ENCODE results near the gene TTC31.

TTC31 gene

GRCh38 chr2:74524005-74524404 lies 41.1 kb downstream of the TTC31 start:
- H3K36me3 ChIP-seq (ENCODE audit: control insufficient read depth, insufficient read depth, low read length): no peaks in the 10 kb centered on the region
- no peaks in the 10 kb centered on the region for H3K9me3 ChIP-seq (ENCODE audit: control insufficient read depth, low read length)
- H2AFZ ChIP-seq: no peak overlapping the region
- H3K27ac ChIP-seq: no peak overlapping the region
- TF ChIP-seq CTCF (IDR thresholded peaks at IDR 0.05): no peak
- peaks cover 5% of the 10 kb centered on the region for H3K4me1 ChIP-seq
- H3K4me2 ChIP-seq (ENCODE audit: low read length): no peak overlapping the region
- H3K27me3 ChIP-seq (ENCODE audit: control insufficient read depth, insufficient read depth, low read length): no peaks in the 10 kb centered on the region
- no peak overlapping the region for H3K9ac ChIP-seq
- no peak overlapping the region for H3K4me3 ChIP-seq (ENCODE audit: low read depth, low read length)
- peaks cover 6% of the 10 kb centered on the region for H3K79me2 ChIP-seq

GRCh38 chr2:74524955-74525716 lies 42.3 kb downstream of the TTC31 start:
- Histone ChIP-seq H3K27me3 (ENCODE audit: control insufficient read depth, insufficient read depth, low read length) (no peaks in the 10 kb centered on the region), H3K27ac (no peak overlapping the region), H3K36me3 (ENCODE audit: control insufficient read depth, insufficient read depth, low read length) (no peaks in the 10 kb centered on the region), H3K4me3 (ENCODE audit: low read depth, low read length) (no peak overlapping the region), H2AFZ (no peak overlapping the region), H3K9me3 (ENCODE audit: control insufficient read depth, low read length) (no peaks in the 10 kb centered on the region), H3K9ac (no peak overlapping the region), H3K4me2 (ENCODE audit: low read length) (no peak overlapping the region), H3K79me2 (peaks cover 7% of the 10 kb centered on the region), H3K4me1 (peaks cover 5% of the 10 kb centered on the region)
- TF ChIP-seq CTCF (IDR thresholded peaks at IDR 0.05): no peak

- Histone ChIP-seq H3K79me2 (peaks cover 7% of the 10 kb centered on the region), H3K36me3 (ENCODE audit: control insufficient read depth, insufficient read depth, low read length) (no peaks in the 10 kb centered on the region), H3K9ac (no peak within 1 kb of the TSS), H3K4me2 (ENCODE audit: low read length) (no peak within 1 kb of the TSS), H3K27me3 (ENCODE audit: control insufficient read depth, insufficient read depth, low read length) (no peaks in the 10 kb centered on the region), H3K9me3 (ENCODE audit: control insufficient read depth, low read length) (no peaks in the 10 kb centered on the region), H3K4me3 (ENCODE audit: low read depth, low read length) (no peak within 1 kb of the TSS), H3K27ac (no peak within 1 kb of the TSS), H2AFZ (no peak within 1 kb of the TSS), H3K4me1 (peaks cover 5% of the 10 kb centered on the region)
- TF ChIP-seq CTCF (IDR thresholded peaks at IDR 0.05): no peak
These were observed 43.1 kb downstream of the TTC31 start, which contains the start of gene DQX1 for GRCh38 chr2:74525717-74526648. Gene DQX1 (minus strand): TSS chr2:74526231. CDS start chr2:74525729, 502 bp downstream.

- no peak overlapping the region for H3K9ac ChIP-seq
- H3K4me3 ChIP-seq (ENCODE audit: low read depth, low read length): no peak overlapping the region
- no peak overlapping the region for H2AFZ ChIP-seq
- H3K9me3 ChIP-seq (ENCODE audit: control insufficient read depth, low read length): no peaks in the 10 kb centered on the region
- H3K4me2 ChIP-seq (ENCODE audit: low read length): no peak overlapping the region
- no peaks in the 10 kb centered on the region for H3K36me3 ChIP-seq (ENCODE audit: control insufficient read depth, insufficient read depth, low read length)
- H3K27ac ChIP-seq: no peak overlapping the region
- H3K4me1 ChIP-seq: peaks cover 5% of the 10 kb centered on the region
- H3K79me2 ChIP-seq: peaks cover 7% of the 10 kb centered on the region
- H3K27me3 ChIP-seq (ENCODE audit: control insufficient read depth, insufficient read depth, low read length): no peaks in the 10 kb centered on the region
- TF ChIP-seq CTCF (IDR thresholded peaks at IDR 0.05): no peak
These were observed 43.9 kb downstream of the TTC31 start for GRCh38 chr2:74526649-74527230.
